HCT116 (cell line): ENCODE measurements around the gene PROSER2.

Experiments
- POLR2A ChIP-seq: IDR thresholded peaks from 2 replicates; pipeline ENCODE4 v1.7.0; 2011; ENCODE audit warnings: borderline replicate concordance; ENCODE audit not compliant: insufficient read depth, insufficient read length; ENCODE audit errors: extremely low read depth
- TF ChIP-seq, protein P1 (sequence below): IDR thresholded peaks from 2 replicates; pipeline ENCODE4 v1.6.1; 2012

DNA sequence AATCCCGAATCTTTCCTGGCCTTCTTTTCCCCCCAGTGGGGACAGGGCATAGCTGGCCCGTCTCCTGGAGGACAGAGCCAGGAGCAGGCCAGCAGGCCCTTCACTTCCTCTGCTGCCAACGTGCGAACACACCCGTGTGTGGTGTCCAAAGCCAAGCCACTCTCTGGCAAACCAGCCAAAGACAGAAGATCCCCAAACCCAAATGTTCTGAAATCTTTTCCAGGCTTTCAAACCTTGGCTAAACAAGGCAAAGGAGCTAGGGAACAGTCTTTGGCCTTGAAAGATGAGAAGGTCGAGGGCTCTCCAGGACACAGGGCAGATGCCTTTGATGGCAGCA, 63.0 kb downstream of the PROSER2 start:
- no peak for TF ChIP-seq POLR2A
- TF ChIP-seq, protein P1, sequence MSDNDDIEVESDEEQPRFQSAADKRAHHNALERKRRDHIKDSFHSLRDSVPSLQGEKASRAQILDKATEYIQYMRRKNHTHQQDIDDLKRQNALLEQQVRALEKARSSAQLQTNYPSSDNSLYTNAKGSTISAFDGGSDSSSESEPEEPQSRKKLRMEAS, result no peak
